Endothelial cell (in vitro differentiated cells): ENCODE results near the gene SPTB. TPM values are rescaled to one million over a fixed set of nuclear protein-coding genes. Genes with fewer than 3 reads are reported as not detected.
A peak's percentile ranks its signal among the peaks of the same experiment; 100 is the strongest.

Experiments
- DNase-seq: peaks from one replicate; pipeline ENCODE4 v3.0.0; 2021; ENCODE audit warnings: low spot score
- H3K27ac Mint-ChIP-seq: one replicate; pipeline ENCODE4 v1.8.0; 2021; ENCODE audit warnings: mixed read lengths, inconsistent platforms; ENCODE audit not compliant: unreplicated experiment
- H3K27me3 Mint-ChIP-seq: one replicate; pipeline ENCODE4 v1.8.0; 2021; ENCODE audit warnings: mild to moderate bottlenecking, moderate library complexity, mixed read lengths, inconsistent platforms; ENCODE audit not compliant: unreplicated experiment
- H3K36me3 Mint-ChIP-seq: one replicate; pipeline ENCODE4 v1.8.0; 2021; ENCODE audit warnings: mild to moderate bottlenecking, low read depth, mixed read lengths, inconsistent platforms; ENCODE audit not compliant: unreplicated experiment
- H3K4me1 Mint-ChIP-seq: one replicate; pipeline ENCODE4 v1.8.0; 2021; ENCODE audit warnings: mild to moderate bottlenecking, mixed read lengths, inconsistent platforms; ENCODE audit not compliant: unreplicated experiment
- H3K4me3 Mint-ChIP-seq: one replicate; pipeline ENCODE4 v1.8.0; 2021; ENCODE audit warnings: mild to moderate bottlenecking, mixed read lengths, inconsistent platforms; ENCODE audit not compliant: unreplicated experiment
- H3K9me3 Mint-ChIP-seq: one replicate; pipeline ENCODE4 v1.8.0; 2021; ENCODE audit warnings: mixed read lengths, inconsistent platforms; ENCODE audit not compliant: unreplicated experiment
- total RNA-seq: library from RNA; stranded (reverse); fragmentation: NEBNext Ultra II Directional; extraction: Animal tissue kit (Norgen Biotek cat#: 25700); gene quantifications from one replicate; pipeline ENCODE4 v1.2.1, GENCODE V29; 2021; ENCODE audit not compliant: unreplicated experiment
- TF ChIP-seq, protein P1 (sequence below): fragments of 200-600 bp; sonication (generic); IDR thresholded peaks from one replicate; pipeline ENCODE4 v1.5.0; 2021; ENCODE audit warnings: antibody characterized with exemption; ENCODE audit not compliant: unreplicated experiment

SPTB gene
- total RNA-seq, 1 donor from 2014 or later, result 0.08 TPM

DNA sequence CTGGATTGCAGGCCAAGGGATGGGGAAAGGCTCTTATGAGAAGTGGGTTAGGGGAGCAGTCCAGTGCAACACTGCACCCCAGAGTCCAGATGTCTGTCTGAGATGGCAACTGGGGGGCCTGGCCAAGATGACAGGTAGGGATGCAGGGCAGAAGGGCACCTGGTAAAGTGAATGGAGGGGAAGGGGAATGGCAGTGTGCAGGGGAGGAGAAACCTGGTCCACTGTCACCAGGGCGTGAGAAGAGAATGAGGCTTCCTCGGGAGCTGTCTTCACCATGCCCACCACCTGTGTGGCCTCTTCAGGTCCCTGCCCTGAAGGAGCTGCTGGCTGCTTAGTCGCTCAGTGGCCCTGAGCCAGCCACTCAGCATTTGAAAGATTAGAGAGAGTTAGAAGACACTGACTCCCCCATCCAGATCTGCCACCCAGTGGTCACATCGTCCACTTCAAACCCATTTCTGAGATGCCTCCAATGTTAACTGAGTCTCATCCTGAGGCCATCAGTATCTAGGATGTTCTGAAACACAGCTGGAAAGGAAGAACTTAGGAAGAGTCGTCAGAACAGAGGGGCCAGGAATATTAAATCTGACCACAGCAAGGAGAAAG is 118.2 kb downstream of the SPTB start:
- Mint-ChIP-seq H3K9me3 (no peaks in the 10 kb centered on the region), H3K4me1 (peaks cover 20% of the 10 kb centered on the region), H3K27me3 (peaks cover 14% of the 10 kb centered on the region), H3K36me3 (no peaks in the 10 kb centered on the region), H3K4me3 (no peak overlapping the region), H3K27ac (no peak overlapping the region)
- TF ChIP-seq, protein P1, sequence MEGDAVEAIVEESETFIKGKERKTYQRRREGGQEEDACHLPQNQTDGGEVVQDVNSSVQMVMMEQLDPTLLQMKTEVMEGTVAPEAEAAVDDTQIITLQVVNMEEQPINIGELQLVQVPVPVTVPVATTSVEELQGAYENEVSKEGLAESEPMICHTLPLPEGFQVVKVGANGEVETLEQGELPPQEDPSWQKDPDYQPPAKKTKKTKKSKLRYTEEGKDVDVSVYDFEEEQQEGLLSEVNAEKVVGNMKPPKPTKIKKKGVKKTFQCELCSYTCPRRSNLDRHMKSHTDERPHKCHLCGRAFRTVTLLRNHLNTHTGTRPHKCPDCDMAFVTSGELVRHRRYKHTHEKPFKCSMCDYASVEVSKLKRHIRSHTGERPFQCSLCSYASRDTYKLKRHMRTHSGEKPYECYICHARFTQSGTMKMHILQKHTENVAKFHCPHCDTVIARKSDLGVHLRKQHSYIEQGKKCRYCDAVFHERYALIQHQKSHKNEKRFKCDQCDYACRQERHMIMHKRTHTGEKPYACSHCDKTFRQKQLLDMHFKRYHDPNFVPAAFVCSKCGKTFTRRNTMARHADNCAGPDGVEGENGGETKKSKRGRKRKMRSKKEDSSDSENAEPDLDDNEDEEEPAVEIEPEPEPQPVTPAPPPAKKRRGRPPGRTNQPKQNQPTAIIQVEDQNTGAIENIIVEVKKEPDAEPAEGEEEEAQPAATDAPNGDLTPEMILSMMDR, result no peak
- DNase-seq, result no peak

DNA sequence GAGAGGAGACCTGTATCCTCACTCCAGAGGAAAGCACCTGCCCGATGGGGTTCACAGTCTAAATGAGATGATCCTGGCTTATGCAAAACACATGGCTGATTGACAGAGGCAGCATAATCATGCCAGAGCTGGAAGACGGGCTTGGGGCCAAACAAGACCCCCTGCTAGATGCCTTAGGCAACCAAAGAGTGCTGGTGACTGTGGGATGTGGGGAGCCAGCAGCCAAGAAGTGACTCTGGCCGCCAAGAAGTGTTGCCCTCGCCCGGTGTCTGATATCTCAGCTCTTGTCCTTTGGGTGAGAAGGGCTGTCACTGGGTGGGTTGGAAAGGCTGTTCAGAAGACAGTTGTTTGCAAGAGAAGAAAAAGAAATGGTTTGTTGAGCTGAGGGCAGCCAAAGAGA is 118.8 kb downstream of the SPTB start:
- Mint-ChIP-seq H3K36me3 (no peaks in the 10 kb centered on the region), H3K4me1 (peaks cover 20% of the 10 kb centered on the region), H3K4me3 (no peak overlapping the region), H3K9me3 (no peaks in the 10 kb centered on the region), H3K27ac (no peak overlapping the region), H3K27me3 (peaks cover 14% of the 10 kb centered on the region)
- TF ChIP-seq, protein P1, result no peak
- DNase-seq, result no peak

DNA sequence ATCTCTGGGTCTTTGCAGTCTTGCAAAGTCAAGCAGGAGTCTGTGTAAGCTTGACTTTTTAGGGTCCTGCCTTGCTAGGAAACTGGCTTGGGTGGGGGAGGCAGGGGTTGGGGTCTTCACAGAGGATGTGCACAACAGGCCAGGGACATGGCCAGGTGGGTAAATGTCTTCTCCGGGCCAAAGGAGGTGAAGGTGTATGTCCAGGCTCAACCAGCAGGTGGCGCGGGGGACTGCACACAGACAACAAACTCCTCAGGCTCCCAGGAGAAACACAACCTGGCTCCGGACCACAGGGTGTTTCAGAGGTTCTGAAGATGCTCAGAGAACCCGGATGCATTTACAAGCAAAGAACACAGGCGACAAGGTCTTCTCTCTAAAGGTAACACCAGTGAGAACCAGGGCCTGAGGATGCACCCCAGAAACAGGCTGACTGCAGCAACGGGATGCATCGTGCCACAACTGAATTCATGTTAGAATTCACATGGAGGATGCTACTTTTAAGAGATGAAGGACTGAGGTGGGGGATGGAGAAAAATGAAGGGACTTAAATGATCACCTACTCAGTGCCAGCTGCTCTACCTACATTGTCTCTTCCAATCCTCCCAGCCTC is 119.5 kb downstream of the SPTB start:
- H3K27ac Mint-ChIP-seq, result no peak overlapping the region
- H3K27me3 Mint-ChIP-seq, result peaks cover 11% of the 10 kb centered on the region
- no peak overlapping the region for H3K4me3 Mint-ChIP-seq
- peaks cover 15% of the 10 kb centered on the region for H3K4me1 Mint-ChIP-seq
- TF ChIP-seq, protein P1, result peak; percentile 83
- H3K9me3 Mint-ChIP-seq, result no peaks in the 10 kb centered on the region
- peak; percentile 79 for DNase-seq
- H3K36me3 Mint-ChIP-seq, result no peaks in the 10 kb centered on the region

DNA sequence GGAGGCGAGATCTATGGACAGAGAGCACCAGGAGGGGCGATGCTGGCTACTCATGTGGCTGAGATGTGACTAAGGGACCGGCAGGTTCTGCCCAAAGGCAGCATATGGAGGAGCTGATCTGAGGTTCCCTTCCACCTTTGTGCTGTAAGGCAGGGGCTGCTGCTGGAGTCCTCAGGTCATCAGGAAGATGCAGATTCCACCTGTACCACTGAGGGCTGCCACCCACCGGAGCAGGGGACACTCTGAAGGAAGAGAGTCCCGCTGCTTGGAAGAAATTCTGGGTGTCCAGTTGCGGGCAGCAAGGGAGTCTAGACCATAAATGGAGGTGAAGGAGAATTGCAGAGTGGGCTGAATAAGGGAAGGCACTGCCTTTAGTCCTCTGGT is 120.2 kb downstream of the SPTB start:
- DNase-seq, result no peak
- Mint-ChIP-seq H3K36me3 (no peaks in the 10 kb centered on the region), H3K9me3 (no peaks in the 10 kb centered on the region), H3K27ac (no peak overlapping the region), H3K4me1 (peaks cover 15% of the 10 kb centered on the region), H3K4me3 (no peak overlapping the region), H3K27me3 (peaks cover 11% of the 10 kb centered on the region)
- TF ChIP-seq, protein P1, result no peak
